ENCODE results near the gene CERS5. TPM values are rescaled to one million over a fixed set of nuclear protein-coding genes. Genes with fewer than 3 reads are reported as not detected.

Gene CERS5
- total and polyA plus RNA-seq, 10 of the 15 experiments (the other 5 are each of a cell fraction or from before 2014, with no cell fraction given): 6.8 to 50.1 (median 31.8) TPM

- H3K27ac ChIP-seq (ENCODE audit: control insufficient read depth, insufficient read depth): peak overlapping the region; percentile 85
- BruUV-seq (replicated peaks): no TSS peak
- H3K4me2 ChIP-seq (ENCODE audit: control insufficient read depth, insufficient read depth): peak overlapping the region; percentile 99
- peak overlapping the region; percentile 73 for H3K4me3 ChIP-seq
- DNase-seq (ENCODE audit: low read depth, low spot score): peak; percentile 48
- no peak for TF ChIP-seq E4F1 (IDR thresholded peaks at IDR 0.05; ENCODE audit: borderline replicate concordance, partially characterized antibody)
- peak; percentile 19; the same call in 1 of the 2 replicates for TF ChIP-seq EED (IDR thresholded peaks at IDR 0.05; ENCODE audit: low read depth)
- peak; percentile 27 for TF ChIP-seq MEF2B (IDR thresholded peaks at IDR 0.05; ENCODE audit: partially characterized antibody, poor library complexity, severe bottlenecking)
- no peak for TF ChIP-seq EGR1 (IDR thresholded peaks at IDR 0.05; ENCODE audit: borderline replicate concordance in 1 of 2, low read depth in 2 of 2, low read length in 2 of 2)
- no peak for TF ChIP-seq RUNX3 (IDR thresholded peaks at IDR 0.05; ENCODE audit: low read length)
- TF ChIP-seq TARDBP (IDR thresholded peaks at IDR 0.05; ENCODE audit: borderline replicate concordance): no peak
- TF ChIP-seq GATAD2B (conservative IDR thresholded peaks at IDR 0.05; ENCODE audit: low read depth): peak; percentile 34; the same call in 1 of the 2 replicates
- TF ChIP-seq IKZF1 (conservative IDR thresholded peaks at IDR 0.05): 0 out of 2 replicates have a peak, but pooled peaks have one; percentile 4
- peak in 1 of 2 experiments; percentile 3; a peak in 1 of 4 replicates for TF ChIP-seq BHLHE40 (IDR thresholded peaks at IDR 0.05; ENCODE audit: borderline replicate concordance in 1 of 2, low read depth in 2 of 2, low read length in 1 of 2)
- no peak for TF ChIP-seq MYB (IDR thresholded peaks at IDR 0.05; ENCODE audit: borderline replicate concordance, low read depth, low read length)
- in situ Hi-C loops (cut with MboI) (no loop called here), intact Hi-C loops (cut with micrococcal nuclease; ENCODE audit: unreplicated experiment) (loop anchor here (1.0 kb wide), 1 partner anchor 56 kb away; the partner anchor contains the start of gene CERS5)
- ATAC-seq: peak; percentile 43
- H3K9ac ChIP-seq (ENCODE audit: control insufficient read depth, insufficient read depth, low read length): peak overlapping the region; percentile 69
- ChIA-PET SMC1A (ENCODE audit: uncharacterized antibody, unreplicated experiment) (interaction anchor here (0.8 to 4.8 kb wide), 28 partner anchors 8 to 356 kb away, joined by 3 to 36 read pairs (median 6); partner anchors contain the start of genes CERS5 and SMARCD1), CTCF (interaction anchor here (0.7 to 13.0 kb wide), 46 partner anchors 9 to 1142 kb away, joined by 3 to 257 read pairs (median 9); partner anchors contain the start of genes CERS5, GPD1, RACGAP1 and SMARCD1), RAD21 (ENCODE audit: unreplicated experiment) (interaction anchor here (0.7 to 5.1 kb wide), 26 partner anchors 8 to 653 kb away, joined by 3 to 66 read pairs (median 5); partner anchors contain the start of genes ATF1, CERS5, GPD1 and RACGAP1), POLR2A (interaction anchor here (0.6 to 5.0 kb wide), 18 partner anchors 12 to 947 kb away, joined by 3 to 72 read pairs (median 6); partner anchors contain the start of genes CERS5, LIMA1, RACGAP1 and SMARCD1)
- peaks cover 21% of the 10 kb centered on the region for H3K4me1 ChIP-seq (ENCODE audit: control insufficient read depth, insufficient read depth, low read length)
- no peaks in the 10 kb centered on the region; a peak in 1 of 4 replicates for H3K36me3 ChIP-seq (ENCODE audit: control insufficient read depth in 2 of 2, insufficient read depth in 2 of 2, low read length in 1 of 2)
- 0% methylated on average over 7 of the region's 7 CpGs for WGBS (ENCODE audit: insufficient coverage, insufficient replicate concordance, low lambda C conversion rate, missing lambda C conversion rate)
- H3K9me3 ChIP-seq (replicated peaks; ENCODE audit: control insufficient read depth, insufficient read depth, low read length): no peaks in the 10 kb centered on the region
- H3K79me2 ChIP-seq (ENCODE audit: control insufficient read depth, insufficient read depth, low read length): peaks cover 30% of the 10 kb centered on the region
- FAIRE-seq: peak; percentile 52
- H3K27me3 ChIP-seq (replicated peaks in 1 of 2; ENCODE audit: control insufficient read depth in 2 of 2, insufficient read depth in 2 of 2, low read length in 1 of 2): no peaks in the 10 kb centered on the region
- peak overlapping the region; percentile 78 for H2AFZ ChIP-seq (ENCODE audit: control insufficient read depth, low read depth, low read length)
- no peaks in the 10 kb centered on the region for H4K20me1 ChIP-seq (ENCODE audit: control insufficient read depth, insufficient read depth)
Observed at GRCh38 chr12:50110762-50111351, 56.3 kb downstream of the CERS5 start.
